GM12891 (cell line): ENCODE data around the gene LRIG2.

ENCODE experiments used
- DNase-seq: peaks from one replicate; pipeline ENCODE4 v3.0.0; 2011; ENCODE audit warnings: low spot score; ENCODE audit not compliant: insufficient read length
- FAIRE-seq: peaks from 2 replicates; lab custom pipeline; 2011; peaks lifted over from hg19 to GRCh38; lab: Jason Lieb, UNC
- PAX5 ChIP-seq: IDR thresholded peaks from 2 replicates; pipeline ENCODE4 v1.6.1; 2011; ENCODE audit warnings: low read length, moderate library complexity, mild to moderate bottlenecking; ENCODE audit not compliant: insufficient read depth, severe bottlenecking
- POLR2A ChIP-seq: IDR thresholded peaks from 2 replicates; pipeline ENCODE4 v1.6.1; 2011; ENCODE audit warnings: low read depth, low read length, control low read depth
- POLR2AphosphoS5 ChIP-seq: IDR thresholded peaks from 2 replicates; pipeline ENCODE4 v1.6.1; 2011; ENCODE audit warnings: low read depth, low read length, control low read depth
- POU2F2 ChIP-seq: IDR thresholded peaks from 2 replicates; pipeline ENCODE4 v1.6.1; 2011; ENCODE audit warnings: low read depth, mild to moderate bottlenecking, control low read depth, low read length, moderate library complexity
- SPI1 ChIP-seq: IDR thresholded peaks from 2 replicates; pipeline ENCODE4 v1.6.1; 2011; ENCODE audit warnings: low read depth, low read length, control low read depth
- TAF1 ChIP-seq: IDR thresholded peaks from 2 replicates; pipeline ENCODE4 v1.6.1; 2011; ENCODE audit warnings: low read depth, low read length, control low read depth

LRIG2 gene

GRCh38 chr1:113133759-113134158 lies 60.8 kb downstream of the LRIG2 start:
- FAIRE-seq (no peak), DNase-seq (no peak)
- TF ChIP-seq POLR2AphosphoS5: no peak
- no peak for TF ChIP-seq POU2F2
- TF ChIP-seq POLR2A: no peak
- no peak for TF ChIP-seq SPI1
- TF ChIP-seq TAF1: no peak
- TF ChIP-seq PAX5: no peak

DNA sequence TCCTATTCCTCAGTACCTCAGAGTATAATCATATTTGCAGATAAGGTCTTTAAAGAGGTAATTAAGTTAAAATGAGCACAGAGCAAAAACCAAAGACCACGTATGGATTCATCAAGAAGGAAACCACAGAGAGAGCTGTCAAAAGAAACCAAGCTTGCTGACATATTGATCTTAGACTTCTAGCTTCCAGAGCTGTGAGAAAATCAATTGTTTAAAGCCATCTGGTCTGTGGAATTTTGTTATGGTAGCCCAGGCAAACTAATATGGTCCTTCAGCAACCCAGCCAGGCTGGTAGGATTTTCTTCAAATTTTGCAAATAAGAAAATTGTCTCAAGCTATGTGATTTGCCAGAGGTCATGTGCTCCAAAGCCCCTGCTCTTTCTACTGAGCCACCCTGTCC lies 62.5 kb downstream of the LRIG2 start:
- DNase-seq: no peak
- no peak for FAIRE-seq
- TF ChIP-seq SPI1: no peak
- no peak for TF ChIP-seq POLR2AphosphoS5

GRCh38 chr1:113136476-113136875 lies 63.5 kb downstream of the LRIG2 start:
- no peak for DNase-seq
- TF ChIP-seq SPI1 (no peak), POLR2AphosphoS5 (no peak), POU2F2 (no peak), TAF1 (no peak), PAX5 (no peak), POLR2A (no peak)
- no peak for FAIRE-seq

GRCh38 chr1:113137563-113137962 lies 64.6 kb downstream of the LRIG2 start:
- TF ChIP-seq POU2F2 (no peak), PAX5 (no peak), TAF1 (no peak), POLR2A (no peak), SPI1 (no peak), POLR2AphosphoS5 (no peak)
- FAIRE-seq (no peak), DNase-seq (no peak)

DNA sequence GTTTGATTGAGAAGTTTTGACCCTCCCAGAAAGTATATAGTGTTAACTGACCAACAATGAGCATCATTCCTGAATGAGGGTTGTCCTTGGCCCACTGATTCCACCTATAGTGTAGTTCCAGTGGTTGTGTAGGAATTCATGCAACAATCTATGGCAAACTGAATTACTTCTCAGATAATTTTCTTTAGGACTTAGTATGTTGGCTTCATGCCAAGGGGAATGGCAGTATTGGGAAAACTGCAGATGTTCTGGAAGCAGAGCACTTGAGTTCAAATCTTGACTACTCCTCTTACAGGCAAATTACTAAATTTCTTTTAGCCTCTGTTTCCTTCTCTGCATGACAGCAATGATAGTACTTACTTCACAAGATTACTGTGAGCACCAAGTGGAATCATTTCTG lies 65.8 kb downstream of the LRIG2 start:
- DNase-seq: no peak
- TF ChIP-seq POU2F2 (no peak), POLR2A (no peak), TAF1 (no peak), POLR2AphosphoS5 (no peak), PAX5 (no peak), SPI1 (no peak)
- no peak for FAIRE-seq

- no peak for DNase-seq
- TF ChIP-seq POLR2AphosphoS5 (no peak), PAX5 (no peak), POU2F2 (no peak), SPI1 (no peak), TAF1 (no peak), POLR2A (no peak)
- no peak for FAIRE-seq
Observed at GRCh38 chr1:113140176-113140575, 67.2 kb downstream of the LRIG2 start.

GRCh38 chr1:113140588-113141446 lies 67.8 kb downstream of the LRIG2 start:
- no peak for TF ChIP-seq TAF1
- no peak for TF ChIP-seq POU2F2
- DNase-seq (peak; percentile 17), FAIRE-seq (peak; percentile 64)

GRCh38 chr1:113141650-113142473 lies 68.9 kb downstream of the LRIG2 start:
- TF ChIP-seq TAF1 (no peak), PAX5 (no peak), POLR2A (no peak), POU2F2 (no peak), POLR2AphosphoS5 (no peak)

DNA sequence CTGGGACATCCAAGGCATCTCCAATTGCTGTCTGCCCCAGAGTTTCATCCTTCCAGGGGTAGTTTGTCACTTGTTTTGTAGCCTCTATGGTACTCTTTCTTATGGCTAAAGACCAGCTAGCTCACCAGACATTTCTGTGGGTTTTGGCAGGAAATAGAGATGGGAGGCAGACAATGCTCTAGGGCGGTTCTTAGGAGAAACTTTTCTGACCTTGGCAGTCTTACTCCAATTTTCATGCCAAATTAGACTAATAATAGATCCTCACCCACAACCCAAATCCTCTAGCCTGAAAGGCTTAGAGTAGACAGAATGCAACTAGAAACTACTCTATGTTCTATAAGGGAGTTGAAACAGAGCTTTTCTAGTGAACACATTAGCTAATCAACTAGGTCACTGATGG lies 69.8 kb downstream of the LRIG2 start:
- DNase-seq (no peak), FAIRE-seq (no peak)
- no peak for TF ChIP-seq POLR2AphosphoS5
- TF ChIP-seq SPI1: no peak
- no peak for TF ChIP-seq POLR2A
- no peak for TF ChIP-seq POU2F2
- TF ChIP-seq PAX5: no peak
- TF ChIP-seq TAF1: no peak

More at GRCh38 chr1:113141650-113142473, 68.9 kb downstream of the LRIG2 start:
- FAIRE-seq (no peak), DNase-seq (no peak)
